HCT116 (cell line): ENCODE measurements around the gene CUBN. TPM values are rescaled to one million over a fixed set of nuclear protein-coding genes. Genes with fewer than 3 reads are reported as not detected.
"Not testable (repeated sequence)": the region's sequence is repeated elsewhere in the genome, so short reads cannot be mapped to it uniquely, and the experiment has no call there.

Source experiments
- ATAC-seq: fragments of 200-7000 bp; cut with Tn5 transposase; 2 replicates; pipeline ENCODE4 v1.9.1; 2020; ENCODE audit warnings: mild to moderate bottlenecking, moderate library complexity
- BruUV-seq: library from RNA; stranded (reverse); fragments of 400-500 nt; replicated peaks from 2 replicates; lab custom pipeline; 2021; lab: Mats Ljungman, UMichigan
- CTCF ChIA-PET: fragments of 300-600 bp; sonication (Branson Sonifier 250); formaldehyde crosslinking; loops from one replicate; lab custom pipeline; 2021; ENCODE audit warnings: antibody characterized with exemption; lab: Charles Lee
- POLR2A ChIA-PET: fragments of 300-600, 350-600 bp; sonication (Branson Sonifier 250); formaldehyde crosslinking; loops from one replicate; lab custom pipeline; 2021; ENCODE audit warnings: antibody characterized with exemption; lab: Charles Lee
- RAD21 ChIA-PET, 2 experiments: fragments of 300-600 bp; sonication (Branson Sonifier 250); formaldehyde crosslinking; loops; one replicate each; lab custom pipeline; 2023; ENCODE audit warnings: low total read pairs in 2 of 2; ENCODE audit not compliant: uncharacterized antibody in 2 of 2, unreplicated experiment in 2 of 2, low non-redundant PET in 1 of 2; lab: Charles Lee
- DNase-seq: peaks from one replicate; pipeline ENCODE4 v3.0.0-alpha.2; 2010; ENCODE audit warnings: low read depth, low spot score
- H2AFZ ChIP-seq: fragments of 200-600 bp; shearing (Covaris generic), sonication (generic); 2 replicates; pipeline ENCODE4 v1.6.1; 2017; ENCODE audit warnings: low read depth, mixed run types, mixed read lengths, antibody characterized with exemption, low read length; ENCODE audit not compliant: poor library complexity, severe bottlenecking
- H3K27ac ChIP-seq: 2 replicates; pipeline ENCODE4 v1.5.1; 2012; ENCODE audit warnings: low read depth, low read length
- H3K27me3 ChIP-seq: fragments of 200-600 bp; sonication (generic); 2 replicates; pipeline ENCODE4 v1.6.1; 2016; ENCODE audit warnings: mixed run types, low read length, mixed read lengths; ENCODE audit not compliant: insufficient read depth
- H3K36me3 ChIP-seq, 2 experiments: fragments of 200-500 bp in 1 of 2; fragments of 200-600 bp in 1 of 2; sonication (Bioruptor generic) in 1 of 2; sonication (generic) in 1 of 2; 2 replicates each; pipeline versions ENCODE4 v1.5.1 to v1.6.1; 2014 to 2016; ENCODE audit warnings: low read length in 2 of 2, inconsistent platforms in 1 of 2, mixed read lengths in 1 of 2, mixed run types in 1 of 2; ENCODE audit not compliant: insufficient read depth in 2 of 2, control insufficient read depth in 1 of 2
- H3K4me1 ChIP-seq, 2 experiments: fragments of 200-600 bp in 1 of 2; sonication (generic) in 1 of 2; 2 replicates each; pipeline versions ENCODE4 v1.5.1 to v1.6.1; 2012 to 2017; ENCODE audit warnings: low read length in 2 of 2, inconsistent platforms in 1 of 2, mild to moderate bottlenecking in 1 of 2, mixed read lengths in 1 of 2, mixed run types in 1 of 2, moderate library complexity in 1 of 2; ENCODE audit not compliant: insufficient read depth in 2 of 2, control insufficient read depth in 1 of 2
- H3K4me2 ChIP-seq: fragments of 200-600 bp; sonication (generic); 2 replicates; pipeline ENCODE4 v1.6.1; 2017; ENCODE audit warnings: mixed run types, low read length, mixed read lengths
- H3K4me3 ChIP-seq, 2 experiments: fragments of 200-600 bp in 1 of 2; sonication (generic) in 1 of 2; replicated peaks in 1 of 2; 2 replicates each; pipeline ENCODE4 v1.5.1; 2011 to 2016; ENCODE audit warnings: low read length in 2 of 2, control low read depth in 1 of 2, low read depth in 1 of 2, mild to moderate bottlenecking in 1 of 2, mixed read lengths in 1 of 2, mixed run types in 1 of 2
- H3K79me2 ChIP-seq: fragments of 200-600 bp; sonication (generic); 2 replicates; pipeline ENCODE4 v1.6.1; 2017; ENCODE audit warnings: mild to moderate bottlenecking, mixed run types, low read length, moderate library complexity, mixed read lengths; ENCODE audit not compliant: insufficient read depth
- H3K9ac ChIP-seq: fragments of 200-600 bp; sonication (generic); 2 replicates; pipeline ENCODE4 v1.6.1; 2016; ENCODE audit warnings: low read length, mixed read lengths
- H3K9me2 ChIP-seq: fragments of 200-600 bp; sonication (generic), shearing (Covaris generic); 2 replicates; pipeline ENCODE4 v1.6.1; 2017; ENCODE audit warnings: mixed run types, mild to moderate bottlenecking, moderate library complexity; ENCODE audit not compliant: insufficient read depth
- H3K9me3 ChIP-seq, 2 experiments: fragments of 200-500 bp in 1 of 2; fragments of 200-600 bp in 1 of 2; sonication (Bioruptor generic) in 1 of 2; sonication (generic) in 1 of 2; 2 replicates each; pipeline ENCODE4 v1.6.1; 2014 to 2017; ENCODE audit warnings: low read length in 2 of 2, mixed read lengths in 2 of 2, inconsistent platforms in 1 of 2, low read depth in 1 of 2, mild to moderate bottlenecking in 1 of 2, mixed run types in 1 of 2, moderate library complexity in 1 of 2; ENCODE audit not compliant: control insufficient read depth in 1 of 2, insufficient read depth in 1 of 2
- H4K20me1 ChIP-seq: fragments of 200-600 bp; sonication (generic), shearing (Covaris generic); 2 replicates; pipeline ENCODE4 v1.6.1; 2017; ENCODE audit warnings: mixed run types, mild to moderate bottlenecking, moderate library complexity; ENCODE audit not compliant: insufficient read depth
- ZNF274 ChIP-seq: fragments of 200-500 bp; sonication (Bioruptor generic); IDR thresholded peaks from 2 replicates; pipeline ENCODE4 v1.6.1; 2014; ENCODE audit warnings: mild to moderate bottlenecking, low read depth, low read length, inconsistent platforms
- intact Hi-C: fragments of 100-400 bp; cut with micrococcal nuclease; formaldehyde crosslinking; loops from 2 replicates; pipeline ENCODE4 v1.10.0; 2022
- total RNA-seq: library from RNA; stranded (reverse); gene quantifications from one replicate; pipeline ENCODE4 v1.2.1, GENCODE V29; 2021; ENCODE audit not compliant: unreplicated experiment
- TF ChIP-seq, protein P1 (sequence below): IDR thresholded peaks from 2 replicates; pipeline ENCODE4 v1.6.1; 2012; ENCODE audit warnings: low read depth

Gene CUBN
- total RNA-seq, 1 experiment from 2014 or later, result 1.2 TPM

DNA sequence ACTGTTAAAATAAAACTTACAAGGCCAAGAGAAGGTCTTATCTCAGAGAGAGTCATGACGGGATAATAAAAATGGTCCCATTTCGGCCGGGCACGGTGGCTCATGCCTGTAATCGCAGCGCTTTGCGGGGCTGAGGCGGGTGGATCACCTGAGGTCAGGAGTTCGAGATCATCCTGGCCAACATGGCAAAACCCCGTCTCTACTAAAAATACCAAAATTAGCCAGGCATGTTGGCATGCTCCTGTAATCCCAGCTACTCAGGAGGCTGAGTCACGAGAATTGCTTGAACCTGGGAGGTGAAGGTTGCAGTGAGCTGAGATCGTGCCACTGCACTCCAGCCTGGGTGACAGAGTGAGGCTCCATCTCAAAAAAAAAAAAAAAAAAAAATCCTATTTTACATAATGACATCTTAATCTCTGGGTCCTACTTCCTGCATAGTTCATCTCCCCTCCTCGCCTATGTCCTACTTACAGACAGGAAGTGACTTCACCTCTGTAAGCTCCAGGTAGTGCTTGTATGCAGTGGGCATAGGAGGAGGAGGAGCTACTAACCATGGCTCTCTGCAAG lies 14.7 kb downstream of the CUBN start:
- H3K36me3 ChIP-seq, BruUV-seq, CTCF ChIA-PET, H3K27me3 ChIP-seq, H3K9me2 ChIP-seq, H3K79me2 ChIP-seq, intact Hi-C loops, H3K9me3 ChIP-seq, DNase-seq, H4K20me1 ChIP-seq, RAD21 ChIA-PET: not testable (repeated sequence)
- Histone ChIP-seq H3K4me1 (peaks cover 10 to 30% of the 10 kb centered on the region in 2 experiments), H3K4me2 (peak overlapping the region; percentile 73), H3K4me3 (peak overlapping the region; percentile 6 to 45), H2AFZ (peak overlapping the region; percentile 96), H3K27ac (peak overlapping the region; percentile 42; the same call in 1 of the 2 replicates), H3K9ac (peak overlapping the region; percentile 19; the same call in 1 of the 2 replicates)
- POLR2A ChIA-PET, result interaction anchor here (1.5 kb wide), 1 partner anchor 223 kb away, joined by 3 read pairs; no protein-coding TSS in a partner anchor
- ATAC-seq, result peak; percentile 80

DNA sequence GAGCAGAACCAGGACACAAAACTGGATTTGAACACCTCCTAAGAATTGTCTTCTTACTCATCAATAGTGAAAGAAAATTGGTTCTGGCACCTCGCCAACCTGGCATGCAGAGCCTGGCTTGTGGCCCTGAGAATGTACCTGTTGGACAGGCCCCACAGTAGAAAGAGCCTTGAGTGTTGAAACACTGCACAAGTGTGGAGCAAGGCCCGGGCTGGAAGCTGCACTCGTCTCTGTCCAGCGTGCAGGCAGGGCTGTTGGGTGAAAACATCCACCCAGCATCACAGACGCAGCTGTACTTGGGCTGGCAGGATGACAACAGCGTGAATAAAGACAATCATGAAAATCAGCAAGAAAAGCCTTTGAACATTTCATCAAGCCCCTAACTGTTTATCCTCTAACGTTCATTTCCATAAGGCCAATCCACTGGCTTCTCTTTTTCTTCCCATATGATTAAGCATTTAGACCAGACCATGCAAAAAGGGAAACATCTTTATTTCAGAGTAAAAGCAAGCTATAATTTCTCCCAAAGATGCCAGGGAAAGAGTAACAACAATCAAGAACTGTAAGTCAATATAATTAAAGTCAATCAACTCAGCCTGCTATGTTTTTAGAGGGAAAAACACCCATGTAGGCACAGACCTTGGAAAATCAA lies 15.6 kb downstream of the CUBN start:
- TF ChIP-seq, protein P1, sequence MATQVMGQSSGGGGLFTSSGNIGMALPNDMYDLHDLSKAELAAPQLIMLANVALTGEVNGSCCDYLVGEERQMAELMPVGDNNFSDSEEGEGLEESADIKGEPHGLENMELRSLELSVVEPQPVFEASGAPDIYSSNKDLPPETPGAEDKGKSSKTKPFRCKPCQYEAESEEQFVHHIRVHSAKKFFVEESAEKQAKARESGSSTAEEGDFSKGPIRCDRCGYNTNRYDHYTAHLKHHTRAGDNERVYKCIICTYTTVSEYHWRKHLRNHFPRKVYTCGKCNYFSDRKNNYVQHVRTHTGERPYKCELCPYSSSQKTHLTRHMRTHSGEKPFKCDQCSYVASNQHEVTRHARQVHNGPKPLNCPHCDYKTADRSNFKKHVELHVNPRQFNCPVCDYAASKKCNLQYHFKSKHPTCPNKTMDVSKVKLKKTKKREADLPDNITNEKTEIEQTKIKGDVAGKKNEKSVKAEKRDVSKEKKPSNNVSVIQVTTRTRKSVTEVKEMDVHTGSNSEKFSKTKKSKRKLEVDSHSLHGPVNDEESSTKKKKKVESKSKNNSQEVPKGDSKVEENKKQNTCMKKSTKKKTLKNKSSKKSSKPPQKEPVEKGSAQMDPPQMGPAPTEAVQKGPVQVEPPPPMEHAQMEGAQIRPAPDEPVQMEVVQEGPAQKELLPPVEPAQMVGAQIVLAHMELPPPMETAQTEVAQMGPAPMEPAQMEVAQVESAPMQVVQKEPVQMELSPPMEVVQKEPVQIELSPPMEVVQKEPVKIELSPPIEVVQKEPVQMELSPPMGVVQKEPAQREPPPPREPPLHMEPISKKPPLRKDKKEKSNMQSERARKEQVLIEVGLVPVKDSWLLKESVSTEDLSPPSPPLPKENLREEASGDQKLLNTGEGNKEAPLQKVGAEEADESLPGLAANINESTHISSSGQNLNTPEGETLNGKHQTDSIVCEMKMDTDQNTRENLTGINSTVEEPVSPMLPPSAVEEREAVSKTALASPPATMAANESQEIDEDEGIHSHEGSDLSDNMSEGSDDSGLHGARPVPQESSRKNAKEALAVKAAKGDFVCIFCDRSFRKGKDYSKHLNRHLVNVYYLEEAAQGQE, result peak; percentile 5; the same call in 1 of the 2 replicates
- no peak for TF ChIP-seq ZNF274
- Histone ChIP-seq H3K79me2 (no peaks in the 10 kb centered on the region), H3K4me3 (no peak overlapping the region), H3K36me3 (no peaks in the 10 kb centered on the region), H4K20me1 (no peaks in the 10 kb centered on the region), H3K4me2 (no peak overlapping the region), H3K9ac (no peak overlapping the region), H3K27ac (no peak overlapping the region), H3K4me1 (peaks cover 16 to 37% of the 10 kb centered on the region in 2 experiments), H3K9me2 (no peaks in the 10 kb centered on the region), H3K9me3 (no peaks in the 10 kb centered on the region), H2AFZ (no peak overlapping the region), H3K27me3 (no peaks in the 10 kb centered on the region)
- ATAC-seq, result no peak
- ChIA-PET POLR2A (no interaction called here), RAD21 (no interaction called here), CTCF (no interaction called here)
- DNase-seq, result no peak
- no TSS peak for BruUV-seq
- intact Hi-C loops, result no loop called here
